Choroid plexus epithelial cell (primary cell): Measurements from ENCODE around the gene RRBP1.

ENCODE experiments used
- DNase-seq: peaks from one replicate; pipeline ENCODE4 v3.0.0-alpha.2; 2010; ENCODE audit warnings: low read depth
- H3K4me3 ChIP-seq: 2 replicates; pipeline ENCODE4 v1.5.1; 2011; ENCODE audit warnings: low read depth, mild to moderate bottlenecking, control low read depth, low read length, moderate library complexity
- TF ChIP-seq, protein P1 (sequence below): conservative IDR thresholded peaks from 2 replicates; pipeline ENCODE4 v1.5.1; 2011; ENCODE audit warnings: low read depth, mild to moderate bottlenecking, control low read depth, inconsistent platforms, low read length, moderate library complexity

Gene RRBP1

DNA sequence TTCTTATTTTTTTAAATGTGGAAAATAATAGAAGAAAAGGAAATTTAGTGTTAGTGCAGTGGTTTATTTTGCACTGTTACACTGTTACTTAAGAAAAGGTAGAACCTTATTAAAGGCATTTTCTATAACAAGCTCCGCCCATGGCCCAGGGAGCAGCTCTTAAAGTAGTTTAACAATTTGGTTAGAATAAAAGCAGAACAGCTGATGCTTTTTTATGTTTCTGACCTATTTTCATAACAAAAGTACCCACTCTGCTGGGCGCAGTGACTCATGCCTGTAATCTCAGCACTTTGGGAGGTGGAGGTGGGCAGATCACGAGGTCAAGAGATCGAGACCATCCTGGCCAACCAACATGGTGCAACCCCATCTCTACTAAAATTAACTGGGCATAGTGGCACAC is 79.5 kb downstream of the RRBP1 start:
- TF ChIP-seq, protein P1, sequence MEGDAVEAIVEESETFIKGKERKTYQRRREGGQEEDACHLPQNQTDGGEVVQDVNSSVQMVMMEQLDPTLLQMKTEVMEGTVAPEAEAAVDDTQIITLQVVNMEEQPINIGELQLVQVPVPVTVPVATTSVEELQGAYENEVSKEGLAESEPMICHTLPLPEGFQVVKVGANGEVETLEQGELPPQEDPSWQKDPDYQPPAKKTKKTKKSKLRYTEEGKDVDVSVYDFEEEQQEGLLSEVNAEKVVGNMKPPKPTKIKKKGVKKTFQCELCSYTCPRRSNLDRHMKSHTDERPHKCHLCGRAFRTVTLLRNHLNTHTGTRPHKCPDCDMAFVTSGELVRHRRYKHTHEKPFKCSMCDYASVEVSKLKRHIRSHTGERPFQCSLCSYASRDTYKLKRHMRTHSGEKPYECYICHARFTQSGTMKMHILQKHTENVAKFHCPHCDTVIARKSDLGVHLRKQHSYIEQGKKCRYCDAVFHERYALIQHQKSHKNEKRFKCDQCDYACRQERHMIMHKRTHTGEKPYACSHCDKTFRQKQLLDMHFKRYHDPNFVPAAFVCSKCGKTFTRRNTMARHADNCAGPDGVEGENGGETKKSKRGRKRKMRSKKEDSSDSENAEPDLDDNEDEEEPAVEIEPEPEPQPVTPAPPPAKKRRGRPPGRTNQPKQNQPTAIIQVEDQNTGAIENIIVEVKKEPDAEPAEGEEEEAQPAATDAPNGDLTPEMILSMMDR: no peak
- H3K4me3 ChIP-seq: no peak overlapping the region
- no peak for DNase-seq

DNA sequence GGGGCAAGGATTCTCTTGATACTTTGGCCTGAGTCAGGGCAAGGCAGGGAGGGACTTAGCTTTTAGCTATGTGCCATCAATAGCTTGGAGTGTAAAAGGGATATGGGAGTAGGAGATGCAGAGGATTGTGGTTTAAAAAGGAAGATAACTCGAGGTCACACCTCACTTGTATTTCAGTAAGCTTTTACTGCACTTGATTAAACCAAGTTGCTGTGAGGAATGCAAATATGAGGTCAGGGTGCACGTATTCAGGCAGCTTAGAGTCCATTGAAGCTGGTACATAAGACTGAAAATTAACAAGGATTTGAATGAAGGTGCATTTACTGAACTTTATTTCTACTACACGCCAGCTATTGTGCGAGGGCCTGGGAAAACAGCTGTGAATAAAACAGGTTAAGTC is 80.1 kb downstream of the RRBP1 start:
- DNase-seq: no peak
- TF ChIP-seq, protein P1: no peak
- no peak overlapping the region for H3K4me3 ChIP-seq

DNA sequence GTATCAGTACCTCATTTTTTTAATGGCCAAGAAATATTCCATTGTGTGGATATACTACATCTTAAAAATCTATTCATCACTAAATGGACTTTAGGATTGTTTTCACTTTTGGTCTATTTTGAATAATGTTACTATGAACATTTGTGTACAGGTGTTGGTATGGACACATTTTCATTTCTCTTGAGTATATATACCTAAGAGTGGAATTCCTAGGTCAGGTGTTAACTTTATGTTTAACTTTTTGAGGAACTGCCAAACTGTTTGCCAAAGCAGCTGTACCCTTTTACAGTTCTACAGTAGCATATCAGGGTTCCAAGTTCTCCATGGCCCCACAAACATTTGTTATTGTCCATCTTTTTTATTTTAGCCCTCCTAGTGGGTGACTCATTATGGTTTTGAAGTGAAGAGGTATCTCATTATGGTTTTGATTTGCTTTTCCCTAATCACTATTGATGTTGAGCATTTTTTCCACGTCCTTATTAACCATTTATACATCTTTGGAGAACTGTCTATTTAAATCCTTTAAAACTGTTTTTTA is 84.0 kb downstream of the RRBP1 start:
- DNase-seq: no peak
- H3K4me3 ChIP-seq: no peak overlapping the region
- TF ChIP-seq, protein P1: no peak

DNA sequence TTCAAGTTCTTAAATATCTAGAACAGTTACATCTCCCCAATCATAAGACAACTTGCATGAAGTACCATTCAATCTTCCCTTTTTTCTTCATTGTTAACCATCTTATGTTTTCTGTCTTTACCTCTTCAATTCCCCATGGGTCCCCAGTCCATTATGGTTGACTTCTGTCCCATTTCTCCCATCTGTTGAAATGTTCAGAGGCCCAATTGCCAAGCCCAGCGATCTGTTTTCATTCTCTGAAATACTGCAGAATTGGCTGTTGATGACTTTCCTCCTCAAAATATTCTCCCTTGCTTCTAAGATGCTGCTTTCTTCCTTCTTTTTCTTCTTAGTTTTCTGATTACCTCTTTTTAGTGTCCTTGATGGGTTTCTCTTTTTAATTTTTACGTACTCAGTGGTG is 86.2 kb downstream of the RRBP1 start:
- no peak overlapping the region for H3K4me3 ChIP-seq
- no peak for DNase-seq
- TF ChIP-seq, protein P1: no peak

DNA sequence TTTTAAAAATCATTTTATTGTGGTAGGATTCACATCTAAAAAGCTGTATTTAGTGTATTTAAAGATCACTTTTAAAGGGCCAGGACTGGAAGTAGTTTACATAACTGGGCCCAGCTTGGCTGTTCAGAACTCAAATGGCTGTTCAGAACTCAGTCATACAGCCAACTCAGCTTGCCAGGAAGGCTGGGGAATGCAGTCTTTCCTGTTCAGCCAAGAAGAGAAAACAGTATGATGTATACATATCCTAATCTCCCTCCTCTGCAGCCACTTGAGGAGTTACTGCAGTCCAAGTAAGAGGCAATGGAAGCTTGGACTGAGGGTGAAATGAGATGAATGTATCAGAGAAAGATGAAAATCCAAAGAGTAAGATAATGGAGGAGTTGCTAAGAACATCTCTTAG is 87.6 kb downstream of the RRBP1 start:
- DNase-seq: peak; percentile 84
- H3K4me3 ChIP-seq: no peak overlapping the region
- TF ChIP-seq, protein P1: no peak

DNA sequence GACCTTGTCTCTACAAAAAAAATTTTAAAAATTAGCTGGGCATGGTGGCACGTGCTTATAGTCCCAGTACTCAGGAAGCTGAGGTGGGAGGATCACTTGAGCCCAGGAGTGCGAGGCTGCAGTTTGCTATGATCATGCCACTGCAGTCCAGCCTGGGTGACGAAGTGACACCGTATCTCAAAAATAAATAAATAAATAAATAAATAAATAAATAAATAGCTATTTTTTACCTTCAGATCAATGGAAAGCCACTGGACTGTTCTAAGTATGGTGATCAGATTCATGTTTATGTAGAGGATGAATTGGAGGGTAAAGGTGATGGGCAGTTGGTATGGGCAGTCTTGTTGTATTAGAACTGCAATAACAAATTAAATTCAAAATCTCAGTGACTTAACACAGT is 88.1 kb downstream of the RRBP1 start:
- TF ChIP-seq, protein P1: no peak
- H3K4me3 ChIP-seq: no peak overlapping the region

DNA sequence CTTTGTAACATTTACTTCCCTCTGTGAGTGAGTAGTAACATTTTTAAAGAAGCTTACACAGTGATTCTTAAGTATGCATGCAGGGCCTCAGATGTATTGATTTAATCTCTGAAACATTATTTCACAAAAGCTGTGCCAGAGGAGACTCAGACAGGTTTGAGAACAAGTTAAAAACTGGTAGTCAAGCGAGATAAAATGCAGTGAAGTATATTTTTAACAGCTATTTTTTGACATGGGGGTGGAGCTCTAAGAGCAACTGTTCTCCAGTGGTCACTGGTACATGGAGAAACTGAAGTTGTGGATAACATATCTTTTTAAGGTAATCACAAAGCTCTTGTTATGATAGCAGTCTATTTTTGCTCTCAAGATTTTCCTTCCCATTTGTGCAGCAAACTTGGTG is 91.8 kb downstream of the RRBP1 start:
- no peak overlapping the region for H3K4me3 ChIP-seq
- TF ChIP-seq, protein P1: no peak
- DNase-seq: peak; percentile 32

More for the DNA sequence above, 88.1 kb downstream of the RRBP1 start:
- no peak for DNase-seq
